HepG2 (cell line): ENCODE data around the gene TP53BP2. TPM values are rescaled to one million over a fixed set of nuclear protein-coding genes. Genes with fewer than 3 reads are reported as not detected.

ENCODE experiments used
- ATAC-seq: fragments of 200-7000 bp; cut with Tn5 transposase; 3 replicates; pipeline ENCODE4 v1.9.1; 2020; ENCODE audit warnings: mild to moderate bottlenecking, moderate library complexity
- BruUV-seq: library from RNA; stranded (reverse); fragments of 400-500 nt; replicated peaks from 2 replicates; lab custom pipeline; 2021; lab: Mats Ljungman, UMichigan
- CTCF ChIA-PET: fragments of 300-600 bp; formaldehyde crosslinking; extraction: SDS; loops from one replicate; lab custom pipeline; 2021; ENCODE audit warnings: low total read pairs, inconsistent platforms, low intra/inter-chr PET ratio; lab: Yijun Ruan, JAX
- POLR2A ChIA-PET: fragments of 350-600 bp; sonication (Branson Sonifier 250); formaldehyde crosslinking; loops from one replicate; lab custom pipeline; 2020; ENCODE audit warnings: antibody characterized with exemption, inconsistent platforms; lab: Yijun Ruan, JAX
- DNase-seq: peaks from one replicate; pipeline ENCODE4 v3.0.0-alpha.2; 2015; ENCODE audit warnings: low spot score
- FAIRE-seq: peaks from 3 replicates; lab custom pipeline; 2011; peaks lifted over from hg19 to GRCh38; lab: Jason Lieb, UNC
- H2AFZ ChIP-seq: one replicate; pipeline ENCODE4 v1.6.1; 2011; ENCODE audit warnings: low read length, inconsistent platforms
- H3K27ac ChIP-seq: fragments of 300-600 bp; 3 replicates; pipeline ENCODE4 v1.8.0; 2011; ENCODE audit warnings: mixed run types, mild to moderate bottlenecking, mixed read lengths, low read length, inconsistent platforms; ENCODE audit not compliant: insufficient read depth; ENCODE audit errors: extremely low read length
- H3K27me3 ChIP-seq, 2 experiments: fragments of 200-600 bp in 1 of 2; 2 replicates in 1 of 2; 3 replicates in 1 of 2; pipeline versions ENCODE4 v1.6.0 to v1.8.0; 2011; ENCODE audit warnings: low read length in 2 of 2, mild to moderate bottlenecking in 2 of 2, moderate library complexity in 2 of 2, inconsistent platforms in 1 of 2; ENCODE audit not compliant: insufficient read depth in 2 of 2, control insufficient read depth in 1 of 2
- H3K36me3 ChIP-seq, 2 experiments: fragments of 200-600 bp in 1 of 2; replicated peaks in 1 of 2; 2 replicates in 1 of 2; 3 replicates in 1 of 2; pipeline versions ENCODE4 v1.5.1 to v1.8.0; 2011; ENCODE audit warnings: low read length in 2 of 2, inconsistent platforms in 1 of 2; ENCODE audit not compliant: insufficient read depth in 2 of 2, control insufficient read depth in 1 of 2
- H3K4me1 ChIP-seq: 2 replicates; pipeline ENCODE4 v1.5.1; 2012; ENCODE audit warnings: low read length, inconsistent platforms; ENCODE audit not compliant: insufficient read depth
- H3K4me2 ChIP-seq: 2 replicates; pipeline ENCODE4 v1.6.0; 2011; ENCODE audit warnings: low read depth, low read length, inconsistent platforms
- H3K4me3 ChIP-seq, 3 experiments: fragments of 200-600 bp in 1 of 3; sonication (generic), shearing (Covaris generic) in 1 of 3; replicated peaks in 1 of 3; 2 replicates each; pipeline ENCODE4 v1.5.1; 2011 to 2016; ENCODE audit warnings: low read length in 3 of 3, inconsistent platforms in 2 of 3, low read depth in 2 of 3, mild to moderate bottlenecking in 2 of 3, control low read depth in 1 of 3, mixed read lengths in 1 of 3; ENCODE audit not compliant: insufficient read depth in 1 of 3
- H3K79me2 ChIP-seq: one replicate; pipeline ENCODE4 v1.6.1; 2011; ENCODE audit warnings: low read length, inconsistent platforms; ENCODE audit not compliant: insufficient read depth
- H3K9ac ChIP-seq: 2 replicates; pipeline ENCODE4 v1.6.0; 2011; ENCODE audit warnings: mild to moderate bottlenecking, low read depth, low read length, inconsistent platforms; ENCODE audit not compliant: insufficient read depth
- H3K9me3 ChIP-seq: 2 replicates; pipeline ENCODE4 v1.5.1; 2012; ENCODE audit warnings: mild to moderate bottlenecking, low read length
- H4K20me1 ChIP-seq: 2 replicates; pipeline ENCODE4 v1.6.0; 2011; ENCODE audit warnings: inconsistent platforms, mild to moderate bottlenecking, low read length, moderate library complexity; ENCODE audit not compliant: insufficient read depth
- BATF2 ChIP-seq: sonication (generic); formaldehyde crosslinking; IDR thresholded peaks from 2 replicates; pipeline ENCODE4 v1.8.0; 2022; ENCODE audit warnings: mild to moderate bottlenecking, missing genetic modification reagents, moderate library complexity
- POGK ChIP-seq: sonication (generic); formaldehyde crosslinking; conservative IDR thresholded peaks from 2 replicates; pipeline ENCODE4 v1.8.0; 2022; ENCODE audit warnings: mild to moderate bottlenecking, moderate library complexity, missing genetic modification reagents
- ZNF562 ChIP-seq: sonication (generic); formaldehyde crosslinking; IDR thresholded peaks from 2 replicates; pipeline ENCODE4 v1.8.0; 2022; ENCODE audit warnings: missing genetic modification reagents, borderline replicate concordance
- ZNF576 ChIP-seq: sonication (generic); formaldehyde crosslinking; IDR thresholded peaks from 2 replicates; pipeline ENCODE4 v1.4.0; 2020; ENCODE audit warnings: mild to moderate bottlenecking, missing genetic modification reagents
- ZNF720 ChIP-seq: sonication (generic); formaldehyde crosslinking; IDR thresholded peaks from 2 replicates; pipeline ENCODE4 v1.4.0; 2020; ENCODE audit warnings: missing genetic modification reagents
- WGBS: methylation state at CpG from one replicate; pipeline ENCODE4 v1.1.6; 2017; ENCODE audit warnings: low lambda C conversion rate; 5-methylcytosine and 5-hydroxymethylcytosine counted together
- in situ Hi-C: cut with HindIII; loops from 2 replicates; pipeline ENCODE4 v1.10.0; 2017; ENCODE audit warnings: low pct_unique_long_range_greater_than_20kb; ENCODE audit not compliant: extremely low pct_ligation_motif_present
- intact Hi-C: fragments of 100-400 bp; cut with micrococcal nuclease; formaldehyde crosslinking; loops from one replicate; pipeline ENCODE4 v1.10.0; 2022; ENCODE audit not compliant: unreplicated experiment
- polyA plus RNA-seq, 8 experiments: library from polyadenylated mRNA; depleted of rRNA in 3 of 8; stranded (reverse) in 7 of 8; unstranded in 1 of 8; fragments of >200 nt; fragmentation: Illumina TruSeq in 4 of 8; extraction: Trizol in 4 of 8; gene quantifications; 2 replicates each; pipeline versions ENCODE4 v1.2.1 to v1.2.3, GENCODE V29; 2011 to 2016; ENCODE audit warnings: low read depth in 4 of 8, missing spikeins in 1 of 8, mixed read lengths in 1 of 8; ENCODE audit not compliant: insufficient read depth in 1 of 8
- total RNA-seq, 5 experiments: library from RNA; depleted of rRNA; stranded (reverse); fragments of >200 nt; fragmentation: Illumina TruSeq; extraction: Trizol; gene quantifications; 2 replicates each; pipeline ENCODE4 v1.2.3, GENCODE V29; 2016; ENCODE audit warnings: low read depth in 1 of 5
- TF ChIP-seq, protein P1 (sequence below): sonication (generic); formaldehyde crosslinking; IDR thresholded peaks from 2 replicates; pipeline ENCODE4 v1.8.1; 2023; ENCODE audit warnings: mild to moderate bottlenecking, missing genetic modification reagents, borderline replicate concordance
- TF ChIP-seq, protein P2 (sequence below): sonication (generic); formaldehyde crosslinking; IDR thresholded peaks from 2 replicates; pipeline ENCODE4 v1.5.1; 2020; ENCODE audit warnings: mild to moderate bottlenecking, moderate library complexity, missing genetic modification reagents

TP53BP2 gene
- total and polyA plus RNA-seq, 2 of the 13 experiments (the other 11 are each of a cell fraction or from before 2014, with no cell fraction given), result 10.0 to 14.0 TPM

- no TSS peak for BruUV-seq
- Histone ChIP-seq H3K9me3 (no peaks in the 10 kb centered on the region), H4K20me1 (no peaks in the 10 kb centered on the region), H3K27ac (no peak overlapping the region), H3K4me2 (no peak overlapping the region), H2AFZ (no peak overlapping the region), H3K9ac (no peak overlapping the region), H3K36me3 (peaks cover 0 to 12% of the 10 kb centered on the region in 2 experiments; a peak in 2 of 5 replicates), H3K4me3 (no peak overlapping the region), H3K4me1 (no peaks in the 10 kb centered on the region), H3K79me2 (no peaks in the 10 kb centered on the region), H3K27me3 (no peaks in the 10 kb centered on the region)
- ChIA-PET CTCF (no interaction called here), POLR2A (no interaction called here)
- TF ChIP-seq, protein P1, sequence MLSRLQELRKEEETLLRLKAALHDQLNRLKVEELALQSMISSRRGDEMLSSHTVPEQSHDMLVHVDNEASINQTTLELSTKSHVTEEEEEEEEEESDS (CRISPR knock-in tag), result no peak
- TF ChIP-seq ZNF562 (CRISPR knock-in tag) (no peak), POGK (no peak), ZNF720 (no peak), BATF2 (CRISPR knock-in tag) (no peak), ZNF576 (no peak)
- TF ChIP-seq, protein P2, sequence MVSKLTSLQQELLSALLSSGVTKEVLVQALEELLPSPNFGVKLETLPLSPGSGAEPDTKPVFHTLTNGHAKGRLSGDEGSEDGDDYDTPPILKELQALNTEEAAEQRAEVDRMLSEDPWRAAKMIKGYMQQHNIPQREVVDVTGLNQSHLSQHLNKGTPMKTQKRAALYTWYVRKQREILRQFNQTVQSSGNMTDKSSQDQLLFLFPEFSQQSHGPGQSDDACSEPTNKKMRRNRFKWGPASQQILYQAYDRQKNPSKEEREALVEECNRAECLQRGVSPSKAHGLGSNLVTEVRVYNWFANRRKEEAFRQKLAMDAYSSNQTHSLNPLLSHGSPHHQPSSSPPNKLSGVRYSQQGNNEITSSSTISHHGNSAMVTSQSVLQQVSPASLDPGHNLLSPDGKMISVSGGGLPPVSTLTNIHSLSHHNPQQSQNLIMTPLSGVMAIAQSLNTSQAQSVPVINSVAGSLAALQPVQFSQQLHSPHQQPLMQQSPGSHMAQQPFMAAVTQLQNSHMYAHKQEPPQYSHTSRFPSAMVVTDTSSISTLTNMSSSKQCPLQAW, result no peak
- in situ Hi-C loops (no loop called here), intact Hi-C loops (no loop called here)
- no peak for DNase-seq
- no peak for FAIRE-seq
- no peak for ATAC-seq
- 87% methylated on average over 16 of the region's 16 CpGs for whole genome bisulfite sequencing
Observed at GRCh38 chr1:223771814-223772770, 73.7 kb downstream of the TP53BP2 start.
